HEK293T (cell line): ENCODE data around the gene TPD52L2.

ENCODE experiments used
- CTCF ChIA-PET: fragments of 350-600 bp; formaldehyde crosslinking; extraction: SDS; loops from one replicate; lab custom pipeline; 2021; ENCODE audit warnings: antibody characterized with exemption, inconsistent platforms; lab: Yijun Ruan, JAX
- POLR2A ChIA-PET: fragments of 350-600 bp; formaldehyde crosslinking; extraction: SDS; loops from one replicate; lab custom pipeline; 2020; ENCODE audit warnings: antibody characterized with exemption, inconsistent platforms; lab: Yijun Ruan, JAX
- DNase-seq: peaks from one replicate; pipeline ENCODE4 v3.0.0; 2012; ENCODE audit warnings: mixed read lengths; ENCODE audit errors: extremely low spot score
- ARNT ChIP-seq: fragments of 450-650 bp; IDR thresholded peaks from 2 replicates; pipeline ENCODE4 v1.6.1; 2017; ENCODE audit warnings: mild to moderate bottlenecking
- BHLHE40 ChIP-seq: fragments of 450-650 bp; IDR thresholded peaks from 2 replicates; pipeline ENCODE4 v1.6.1; 2016; ENCODE audit warnings: mild to moderate bottlenecking, moderate library complexity, borderline replicate concordance
- CTBP1 ChIP-seq: fragments of 450-650 bp; IDR thresholded peaks from 2 replicates; pipeline ENCODE4 v1.6.1; 2016; ENCODE audit warnings: borderline replicate concordance
- ELF4 ChIP-seq: fragments of 450-650 bp; IDR thresholded peaks from 2 replicates; pipeline ENCODE4 v1.6.1; 2017; ENCODE audit warnings: antibody characterized with exemption
- FOXA1 ChIP-seq: fragments of 450-650 bp; IDR thresholded peaks from 2 replicates; pipeline ENCODE4 v1.6.1; 2016; ENCODE audit warnings: mild to moderate bottlenecking
- FOXK2 ChIP-seq: fragments of 450-650 bp; IDR thresholded peaks from 2 replicates; pipeline ENCODE4 v1.6.1; 2016; ENCODE audit warnings: mild to moderate bottlenecking
- FOXM1 ChIP-seq: fragments of 450-650 bp; IDR thresholded peaks from 2 replicates; pipeline ENCODE4 v1.6.1; 2017; ENCODE audit warnings: mild to moderate bottlenecking, borderline replicate concordance
- HDGF ChIP-seq: fragments of 450-650 bp; IDR thresholded peaks from 2 replicates; pipeline ENCODE4 v1.6.1; 2017; ENCODE audit warnings: antibody characterized with exemption, borderline replicate concordance
- L3MBTL2 ChIP-seq: fragments of 450-650 bp; conservative IDR thresholded peaks from 2 replicates; pipeline ENCODE4 v1.6.1; 2016; ENCODE audit warnings: mild to moderate bottlenecking
- LEF1 ChIP-seq: fragments of 450-650 bp; IDR thresholded peaks from 2 replicates; pipeline ENCODE4 v1.6.1; 2017; ENCODE audit warnings: mild to moderate bottlenecking, borderline replicate concordance
- NFRKB ChIP-seq: fragments of 450-650 bp; IDR thresholded peaks from 2 replicates; pipeline ENCODE4 v1.6.1; 2016; ENCODE audit warnings: mild to moderate bottlenecking, moderate library complexity
- SP1 ChIP-seq: fragments of 450-650 bp; IDR thresholded peaks from 2 replicates; pipeline ENCODE4 v1.6.1; 2017
- SUZ12 ChIP-seq: fragments of 450-650 bp; IDR thresholded peaks from 2 replicates; pipeline ENCODE4 v1.6.1; 2016; ENCODE audit warnings: mild to moderate bottlenecking
- TARDBP ChIP-seq: fragments of 450-650 bp; IDR thresholded peaks from 2 replicates; pipeline ENCODE4 v1.6.1; 2016
- ZNF384 ChIP-seq: fragments of 450-650 bp; IDR thresholded peaks from 2 replicates; pipeline ENCODE4 v1.6.1; 2016
- TF ChIP-seq, protein P1 (sequence below): fragments of 450-650 bp; IDR thresholded peaks from 2 replicates; pipeline ENCODE4 v1.6.1; 2016

Gene TPD52L2

DNA sequence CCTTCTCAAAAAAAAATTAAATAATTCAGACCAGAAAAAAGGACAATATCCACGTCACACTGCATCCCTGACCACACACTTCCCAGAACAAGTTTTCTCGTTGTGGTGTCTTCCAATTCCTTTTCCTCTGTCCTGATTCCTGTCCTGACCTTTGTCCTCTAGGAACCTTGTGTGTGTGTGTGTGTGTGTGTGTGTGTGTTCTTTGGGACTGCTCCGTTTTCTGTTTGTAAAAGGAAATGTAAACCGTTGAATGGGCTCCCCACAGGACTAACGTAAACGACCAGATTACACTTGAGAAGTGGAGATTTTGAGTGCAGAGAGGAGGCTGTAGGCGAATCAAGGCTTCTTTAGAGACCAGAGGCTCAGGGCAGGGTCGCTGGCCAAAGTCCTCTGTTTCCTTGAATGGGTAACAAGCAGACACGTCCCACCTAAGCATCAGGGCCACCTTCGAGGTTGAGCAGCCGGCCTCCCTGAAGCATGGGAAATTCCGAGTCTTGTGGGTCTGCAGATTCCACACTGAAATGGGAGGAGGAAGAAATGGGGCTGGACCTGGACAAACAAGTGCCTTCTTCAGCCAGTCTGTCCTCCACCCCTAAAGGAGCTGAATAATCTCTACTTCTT, 41.3 kb upstream of the TPD52L2 start:
- POLR2A ChIA-PET, result no interaction called here
- DNase-seq, result no peak
- CTCF ChIA-PET, result no interaction called here
- TF ChIP-seq ZNF384 (no peak), SP1 (no peak), FOXA1 (no peak), NFRKB (no peak), HDGF (no peak), FOXK2 (no peak), CTBP1 (no peak), SUZ12 (no peak), ARNT (no peak), ELF4 (no peak), TARDBP (no peak), L3MBTL2 (no peak), FOXM1 (no peak), LEF1 (no peak), BHLHE40 (no peak)
- TF ChIP-seq, protein P1, sequence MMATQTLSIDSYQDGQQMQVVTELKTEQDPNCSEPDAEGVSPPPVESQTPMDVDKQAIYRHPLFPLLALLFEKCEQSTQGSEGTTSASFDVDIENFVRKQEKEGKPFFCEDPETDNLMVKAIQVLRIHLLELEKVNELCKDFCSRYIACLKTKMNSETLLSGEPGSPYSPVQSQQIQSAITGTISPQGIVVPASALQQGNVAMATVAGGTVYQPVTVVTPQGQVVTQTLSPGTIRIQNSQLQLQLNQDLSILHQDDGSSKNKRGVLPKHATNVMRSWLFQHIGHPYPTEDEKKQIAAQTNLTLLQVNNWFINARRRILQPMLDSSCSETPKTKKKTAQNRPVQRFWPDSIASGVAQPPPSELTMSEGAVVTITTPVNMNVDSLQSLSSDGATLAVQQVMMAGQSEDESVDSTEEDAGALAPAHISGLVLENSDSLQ, result no peak

DNA sequence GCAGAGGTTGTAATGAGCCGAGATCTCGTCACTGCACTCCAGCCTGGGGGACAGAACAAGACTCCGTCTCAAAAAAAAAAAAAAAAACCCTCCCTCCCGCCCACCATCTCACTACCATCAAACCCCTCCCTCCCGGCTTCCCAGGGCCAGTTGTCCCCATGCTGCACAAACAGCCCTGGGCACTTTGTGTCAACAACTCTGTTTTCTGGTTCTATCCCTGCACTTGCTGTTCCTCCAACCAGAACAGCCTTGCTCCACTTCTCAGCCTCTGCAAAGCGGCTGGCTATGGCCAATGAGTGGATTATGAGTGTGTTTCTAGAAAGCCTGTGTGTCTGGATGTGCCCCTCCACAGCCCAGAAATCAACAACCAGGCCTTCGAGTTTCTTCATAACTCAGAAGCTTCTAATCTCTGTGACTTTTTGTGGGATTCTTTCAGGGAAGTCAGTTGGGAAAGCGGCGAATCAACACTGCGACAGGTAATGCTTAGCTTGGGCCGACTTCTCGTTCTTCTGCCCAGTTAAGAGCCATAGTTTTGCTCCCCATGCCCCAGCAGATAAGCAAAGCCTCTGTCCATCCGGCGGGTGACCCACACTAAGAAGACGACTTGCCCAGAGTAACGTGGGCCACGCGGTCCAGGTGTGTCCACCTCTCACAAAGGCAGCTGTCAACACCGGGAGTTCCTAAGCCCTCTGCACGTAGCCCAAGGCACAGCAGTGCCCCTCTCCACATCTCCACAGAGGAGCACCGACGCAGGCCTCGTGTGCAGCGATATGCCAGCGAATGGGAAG, 39.5 kb upstream of the TPD52L2 start:
- DNase-seq, result no peak
- POLR2A ChIA-PET, result no interaction called here
- no peak for TF ChIP-seq CTBP1
- no peak for TF ChIP-seq HDGF
- CTCF ChIA-PET, result interaction anchor here (0.6 kb wide), 1 partner anchor 348 kb away, joined by 3 read pairs; no protein-coding TSS in a partner anchor

DNA sequence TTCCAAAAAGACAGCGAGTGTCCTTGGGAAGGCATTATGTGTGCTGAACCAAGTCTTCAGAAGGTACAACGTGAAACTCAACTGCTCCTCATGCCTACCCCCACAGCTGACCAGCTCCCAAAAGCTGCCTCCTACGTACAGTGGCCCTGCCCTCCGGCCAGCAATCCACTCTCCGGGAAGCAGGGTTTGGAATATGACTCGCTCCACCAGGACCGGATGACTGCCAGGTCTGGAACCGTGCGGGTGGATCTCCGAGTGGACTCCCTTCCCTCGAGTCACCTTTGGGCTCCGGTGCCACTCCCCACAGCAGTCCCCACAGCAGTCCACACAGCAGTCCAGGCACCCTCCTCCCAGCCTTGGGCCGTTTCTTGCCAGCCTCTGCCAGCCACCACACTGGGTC, 38.3 kb upstream of the TPD52L2 start:
- no peak for TF ChIP-seq HDGF
- no peak for TF ChIP-seq NFRKB
- no peak for TF ChIP-seq TARDBP
- TF ChIP-seq SUZ12, result no peak
- TF ChIP-seq FOXA1, result no peak
- TF ChIP-seq CTBP1, result no peak
- no peak for TF ChIP-seq ELF4
- TF ChIP-seq ARNT, result no peak
- TF ChIP-seq, protein P1, result no peak
- no peak for TF ChIP-seq ZNF384
- no peak for TF ChIP-seq L3MBTL2
- TF ChIP-seq BHLHE40, result no peak
- TF ChIP-seq FOXM1, result no peak
- TF ChIP-seq LEF1, result no peak
- TF ChIP-seq FOXK2, result no peak
- no peak for TF ChIP-seq SP1
- ChIA-PET POLR2A (no interaction called here), CTCF (no interaction called here)
- no peak for DNase-seq

DNA sequence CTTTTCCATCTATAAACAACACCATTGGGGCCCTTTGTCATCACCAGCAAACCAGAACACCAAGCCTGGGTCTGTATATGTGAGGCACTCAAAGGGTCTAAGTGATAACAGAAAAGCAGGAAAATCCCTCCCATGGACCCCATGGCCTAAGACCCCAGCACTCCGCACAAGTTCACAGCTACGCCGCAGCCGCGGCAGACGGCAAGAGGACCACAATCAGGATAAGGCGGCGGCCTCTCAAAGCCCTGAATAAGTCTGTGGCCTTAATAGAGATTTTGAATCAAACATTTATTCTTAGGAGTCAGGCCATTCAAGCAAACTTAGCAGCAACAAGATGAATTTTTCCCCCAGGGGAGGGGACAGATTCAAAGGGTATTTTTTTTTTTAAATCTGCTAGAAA, 36.9 kb upstream of the TPD52L2 start:
- POLR2A ChIA-PET, result no interaction called here

DNA sequence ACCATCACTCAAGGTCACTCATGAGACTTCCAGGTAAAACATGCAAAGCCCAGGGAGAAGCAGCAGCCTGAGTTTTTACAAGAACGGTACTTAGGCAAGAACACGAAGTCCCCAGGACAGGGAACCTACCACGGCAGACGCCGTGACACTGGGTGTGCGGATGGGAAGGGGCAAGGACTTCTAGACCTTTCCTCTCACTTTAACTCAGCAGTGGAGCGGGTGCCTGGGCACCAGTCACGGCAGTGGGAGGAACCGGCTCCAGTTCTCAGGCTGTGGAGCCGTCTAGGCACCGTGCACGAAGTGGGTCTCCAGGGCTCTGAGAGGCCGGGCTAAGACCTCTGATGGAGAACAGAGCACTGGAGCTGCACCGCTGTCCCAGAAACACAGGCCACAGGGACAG, 36.5 kb upstream of the TPD52L2 start:
- TF ChIP-seq CTBP1, result no peak
- TF ChIP-seq FOXM1, result no peak
- TF ChIP-seq HDGF, result no peak
- TF ChIP-seq TARDBP, result no peak
- TF ChIP-seq ARNT, result no peak
- no peak for TF ChIP-seq ELF4
- TF ChIP-seq ZNF384, result no peak
- ChIA-PET CTCF (no interaction called here), POLR2A (no interaction called here)
- DNase-seq, result no peak

More for the DNA sequence above, 36.9 kb upstream of the TPD52L2 start:
- TF ChIP-seq LEF1, result no peak
- no peak for TF ChIP-seq TARDBP
- TF ChIP-seq FOXM1, result no peak
- no peak for TF ChIP-seq ARNT
- TF ChIP-seq FOXA1, result no peak
- TF ChIP-seq ZNF384, result no peak
- no peak for TF ChIP-seq ELF4
- no peak for TF ChIP-seq SUZ12
- TF ChIP-seq, protein P1, result no peak
- no peak for TF ChIP-seq L3MBTL2
- no peak for TF ChIP-seq NFRKB
- TF ChIP-seq CTBP1, result no peak
- TF ChIP-seq FOXK2, result no peak
- no peak for TF ChIP-seq BHLHE40
- no peak for TF ChIP-seq SP1
- TF ChIP-seq HDGF, result no peak
- no peak for DNase-seq
- CTCF ChIA-PET, result no interaction called here

DNA sequence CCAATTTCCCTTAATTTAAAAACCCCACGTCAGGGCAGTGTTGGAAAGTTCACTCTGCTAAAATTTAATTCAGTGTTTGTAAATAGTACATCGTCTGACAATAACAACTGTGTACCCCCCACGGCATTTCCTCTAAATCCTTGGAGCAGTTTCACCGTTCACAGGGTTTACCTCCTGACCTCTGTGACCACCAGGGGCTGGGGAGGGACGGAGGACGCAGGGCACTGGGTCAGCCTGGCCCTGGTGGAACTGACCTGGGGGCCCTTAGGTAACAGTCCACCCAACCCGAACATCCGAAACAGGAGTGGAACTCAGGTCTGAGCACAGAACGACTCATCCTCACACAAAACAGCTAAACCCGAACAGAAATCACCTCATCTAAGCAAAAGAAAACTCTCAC, 36.1 kb upstream of the TPD52L2 start:
- CTCF ChIA-PET, result interaction anchor here (0.5 kb wide), 1 partner anchor 76 kb away, joined by 3 read pairs; no protein-coding TSS in a partner anchor
- POLR2A ChIA-PET, result no interaction called here
- DNase-seq, result no peak
- TF ChIP-seq CTBP1 (no peak), FOXA1 (no peak), L3MBTL2 (no peak), NFRKB (no peak), FOXM1 (no peak), BHLHE40 (no peak), ELF4 (no peak), ARNT (no peak), SUZ12 (no peak), FOXK2 (no peak), TARDBP (no peak), HDGF (no peak), ZNF384 (no peak), LEF1 (no peak), SP1 (no peak)
- TF ChIP-seq, protein P1, result no peak
